ENCODE results near the gene CFAP157.

- TF ChIP-seq CTCF (IDR thresholded peaks at IDR 0.05) (peak in 1 of 4 experiments; percentile 10), POLR2AphosphoS5 (IDR thresholded peaks at IDR 0.05) (peak in 3 of 4 donors; percentile 24 to 50 (median 48)), POLR2A (IDR thresholded peaks at IDR 0.05) (no peak), EP300 (IDR thresholded peaks at IDR 0.05) (peak in 1 of 4 donors; percentile 66)
Observed at GRCh38 chr9:127763918-127764384, 57.2 kb downstream of the CFAP157 start.
